ENCODE data around the gene PRKX. TPM values are rescaled to one million over a fixed set of nuclear protein-coding genes. Genes with fewer than 3 reads are reported as not detected.

Gene PRKX
- total and polyA plus RNA-seq, 2 of the 8 experiments (the other 6 are each of a cell fraction or from before 2014, with no cell fraction given) = 19.4 to 55.3 TPM

- Histone ChIP-seq H3K18ac (ENCODE audit: extremely low read depth, low read length) (no peak overlapping the region), H3K9me3 (ENCODE audit: insufficient read depth in 2 of 2, low read depth in 1 of 2, low read length in 1 of 2) (no peaks in the 10 kb centered on the region), H4K8ac (ENCODE audit: extremely low read depth, insufficient read depth, low read length) (no peak overlapping the region), H4K20me1 (replicated peaks in 1 of 2; ENCODE audit: control insufficient read depth in 1 of 2, insufficient read depth in 2 of 2, low read length in 2 of 2) (peaks cover 0 to under 1% of the 10 kb centered on the region in 2 experiments), H3K4ac (replicated peaks; ENCODE audit: insufficient read length, low read depth, low read length) (no peak overlapping the region), H2AFZ (ENCODE audit: low read length) (no peak overlapping the region), H2BK5ac (ENCODE audit: low read depth, low read length) (no peak overlapping the region), H3K23ac (ENCODE audit: insufficient read length) (no peak overlapping the region), H3K27ac (ENCODE audit: low read depth, low read length) (no peak overlapping the region), H3K9ac (replicated peaks in 1 of 4; ENCODE audit: extremely low read depth in 1 of 4, low read depth in 3 of 4, low read length in 3 of 4) (no peak overlapping the region), H3K79me2 (ENCODE audit: control insufficient read depth in 1 of 2, insufficient read depth in 2 of 2, low read length in 2 of 2) (peaks cover 0 to 55% of the 10 kb centered on the region in 2 experiments; a peak in 3 of 4 replicates), H2AK5ac (ENCODE audit: low read depth, low read length) (no peak overlapping the region), H2BK12ac (ENCODE audit: low read depth, low read length) (no peak overlapping the region), H2BK15ac (ENCODE audit: low read length) (no peak overlapping the region), H3K4me3 (ENCODE audit: extremely low read depth in 1 of 4, insufficient read depth in 2 of 4, low read depth in 3 of 4, low read length in 4 of 4) (no peak overlapping the region), H3K23me2 (ENCODE audit: low read depth, low read length) (no peaks in the 10 kb centered on the region), H3K56ac (replicated peaks; ENCODE audit: insufficient read length, low read depth, low read length) (no peak overlapping the region), H3K14ac (ENCODE audit: insufficient read length) (no peak overlapping the region), H4K5ac (ENCODE audit: insufficient read length, low read depth, low read length) (no peak overlapping the region), H2BK20ac (ENCODE audit: low read length) (no peak overlapping the region), H3K27me3 (replicated peaks in 1 of 4; ENCODE audit: control insufficient read depth in 3 of 4, extremely low read depth in 1 of 4, insufficient read depth in 3 of 4, low read length in 3 of 4) (no peaks in the 10 kb centered on the region), H2BK120ac (replicated peaks; ENCODE audit: low read depth, low read length) (no peak overlapping the region), H3K4me1 (replicated peaks in 1 of 4; ENCODE audit: control insufficient read depth in 3 of 4, insufficient read depth in 4 of 4, low read length in 3 of 4) (peaks cover 0 to 14% (median 6%) of the 10 kb centered on the region in 4 experiments; a peak in 5 of 7 replicates), H4K91ac (replicated peaks; ENCODE audit: insufficient read length, low read length) (no peak overlapping the region), H3K4me2 (ENCODE audit: insufficient read depth in 1 of 2, low read depth in 2 of 2, low read length in 2 of 2) (no peak overlapping the region; a peak in 1 of 4 replicates), H3K36me3 (ENCODE audit: control insufficient read depth in 2 of 4, insufficient read depth in 4 of 4, low read length in 3 of 4) (peaks cover 0 to 3% (median 0%) of the 10 kb centered on the region in 4 experiments; a peak in 1 of 8 replicates), H3K79me1 (ENCODE audit: low read depth, low read length) (no peaks in the 10 kb centered on the region; the same call in 1 of the 2 replicates)
- ChIA-PET POLR2A (ENCODE audit: partially characterized antibody) (no interaction called here), CTCF (ENCODE audit: partially characterized antibody) (no interaction called here)
- 76% methylated on average over 8 of the region's 9 CpGs; no CpG with 5 or more reads in 1 of the 2 experiments for WGBS, 2 experiments (ENCODE audit: extremely low coverage in 1 of 2, insufficient coverage in 1 of 2, insufficient read length in 1 of 2, insufficient replicate concordance in 2 of 2, low coverage in 1 of 2, low lambda C conversion rate in 2 of 2, missing lambda C conversion rate in 1 of 2)
- FAIRE-seq (no peak), DNase-seq (ENCODE audit: low read depth in 1 of 2, low spot score in 2 of 2) (no peak)
- no peak for TF ChIP-seq ASH2L (IDR thresholded peaks at IDR 0.05; ENCODE audit: low read length)
Measured at GRCh38 chrX:3699821-3700381, 13.5 kb downstream of the PRKX start.
